Measurements from ENCODE around the gene RILPL1. TPM values are rescaled to one million over a fixed set of nuclear protein-coding genes. Genes with fewer than 3 reads are reported as not detected.
A peak's percentile ranks its signal among the peaks of the same experiment; 100 is the strongest.

Gene RILPL1
- total and polyA plus RNA-seq, 9 of the 15 experiments (the other 6 are each of a cell fraction or from before 2014, with no cell fraction given), result 0.25 to 10.6 (median 8.6) TPM

- no peaks in the 10 kb centered on the region; the same call in 1 of the 2 replicates for H4K20me1 ChIP-seq (replicated peaks; ENCODE audit: control insufficient read depth, insufficient read depth, low read length)
- H2AFZ ChIP-seq (ENCODE audit: low read depth, low read length), result no peak overlapping the region
- ChIA-PET CTCF (ENCODE audit: low intra/inter-chr PET ratio) (no interaction called here), POLR2A (interaction anchor here (0.6 kb wide), 1 partner anchor 292 kb away, joined by 3 read pairs; no protein-coding TSS in a partner anchor)
- FAIRE-seq, result no peak
- no peak for DNase-seq (ENCODE audit: extremely low read depth in 1 of 4, low spot score in 3 of 4)
- intact Hi-C loops (cut with micrococcal nuclease), result no loop called here
- H3K4me1 ChIP-seq (replicated peaks in 1 of 2; ENCODE audit: control insufficient read depth in 2 of 2, insufficient read depth in 2 of 2, low read length in 2 of 2), result no peaks in the 10 kb centered on the region
- H3K27me3 ChIP-seq (ENCODE audit: control insufficient read depth in 2 of 2, insufficient read depth in 2 of 2, low read length in 2 of 2), result no peaks in the 10 kb centered on the region; a peak in 1 of 5 replicates
- in situ Hi-C loops (cut with MboI), result no loop called here
- no peaks in the 10 kb centered on the region for H3K9me1 ChIP-seq (ENCODE audit: control insufficient read depth, insufficient read depth, low read length)
- no peak overlapping the region for H3K27ac ChIP-seq (ENCODE audit: extremely low read depth, low read depth, low read length)
- H3K79me2 ChIP-seq (ENCODE audit: control insufficient read depth, insufficient read depth, low read length), result no peaks in the 10 kb centered on the region; the same call in 2 of the 3 replicates
- WGBS (ENCODE audit: insufficient coverage, low coverage, missing lambda C conversion rate), result 97% methylated on average over 7 of the region's 7 CpGs
- no peak overlapping the region for H3K4me3 ChIP-seq
- ATAC-seq, result no peak
- peak; percentile 47 for TF ChIP-seq ZNF146 (CRISPR knock-in tag; IDR thresholded peaks at IDR 0.05; ENCODE audit: unreplicated experiment)
- TF ChIP-seq, protein P1, sequence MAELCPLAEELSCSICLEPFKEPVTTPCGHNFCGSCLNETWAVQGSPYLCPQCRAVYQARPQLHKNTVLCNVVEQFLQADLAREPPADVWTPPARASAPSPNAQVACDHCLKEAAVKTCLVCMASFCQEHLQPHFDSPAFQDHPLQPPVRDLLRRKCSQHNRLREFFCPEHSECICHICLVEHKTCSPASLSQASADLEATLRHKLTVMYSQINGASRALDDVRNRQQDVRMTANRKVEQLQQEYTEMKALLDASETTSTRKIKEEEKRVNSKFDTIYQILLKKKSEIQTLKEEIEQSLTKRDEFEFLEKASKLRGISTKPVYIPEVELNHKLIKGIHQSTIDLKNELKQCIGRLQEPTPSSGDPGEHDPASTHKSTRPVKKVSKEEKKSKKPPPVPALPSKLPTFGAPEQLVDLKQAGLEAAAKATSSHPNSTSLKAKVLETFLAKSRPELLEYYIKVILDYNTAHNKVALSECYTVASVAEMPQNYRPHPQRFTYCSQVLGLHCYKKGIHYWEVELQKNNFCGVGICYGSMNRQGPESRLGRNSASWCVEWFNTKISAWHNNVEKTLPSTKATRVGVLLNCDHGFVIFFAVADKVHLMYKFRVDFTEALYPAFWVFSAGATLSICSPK (IDR thresholded peaks at IDR 0.05; ENCODE audit: borderline replicate concordance), result no peak
- BruUV-seq (replicated peaks), result no TSS peak
- no peak overlapping the region for H3K9ac ChIP-seq (ENCODE audit: insufficient read depth in 1 of 2, low read depth in 2 of 2, low read length in 2 of 2)
- H3K36me3 ChIP-seq (ENCODE audit: control insufficient read depth, insufficient read depth, low read length), result peaks cover 51% of the 10 kb centered on the region; the same call in 2 of the 3 replicates
- H3K4me2 ChIP-seq (ENCODE audit: insufficient read depth, low read length), result no peak overlapping the region
- H3K9me3 ChIP-seq (replicated peaks; ENCODE audit: control insufficient read depth, insufficient read depth, low read depth, low read length), result no peaks in the 10 kb centered on the region
These were observed 9.1 kb downstream of the RILPL1 start for GRCh38 chr12:123524378-123524777.

DNA sequence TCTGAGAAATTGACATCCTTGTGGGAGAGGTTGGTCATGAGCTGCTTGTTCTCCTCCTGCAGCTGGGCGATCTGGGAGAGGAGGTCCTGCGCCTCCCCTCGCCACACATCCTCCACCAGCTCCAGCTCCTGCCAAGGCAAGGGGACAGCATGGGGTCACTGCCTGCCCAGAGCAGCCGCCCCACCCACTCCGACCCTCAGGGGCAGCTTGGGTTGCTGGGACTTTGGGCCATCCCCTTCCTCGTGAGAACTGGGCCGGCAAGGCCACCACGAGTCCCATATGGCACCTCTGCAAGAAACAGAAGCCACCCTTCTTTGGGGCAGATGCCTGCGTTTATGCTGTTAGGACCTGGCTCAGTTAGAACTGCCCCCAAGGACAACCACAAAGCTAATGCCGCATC lies 10.0 kb downstream of the RILPL1 start:
- WGBS (ENCODE audit: insufficient coverage, low coverage, missing lambda C conversion rate), result 66% methylated on average over 8 of the region's 10 CpGs
- no peak overlapping the region for H3K27ac ChIP-seq (ENCODE audit: extremely low read depth, low read depth, low read length)
- ChIA-PET CTCF (ENCODE audit: low intra/inter-chr PET ratio) (no interaction called here), POLR2A (no interaction called here)
- no peak overlapping the region for H3K4me3 ChIP-seq
- H3K79me2 ChIP-seq (ENCODE audit: control insufficient read depth, insufficient read depth, low read length), result no peaks in the 10 kb centered on the region; the same call in 2 of the 3 replicates
- H3K9me3 ChIP-seq (replicated peaks; ENCODE audit: control insufficient read depth, insufficient read depth, low read depth, low read length), result no peaks in the 10 kb centered on the region
- intact Hi-C loops (cut with micrococcal nuclease), result no loop called here
- H3K4me2 ChIP-seq (ENCODE audit: insufficient read depth, low read length), result no peak overlapping the region
- H3K36me3 ChIP-seq (ENCODE audit: control insufficient read depth, insufficient read depth, low read length), result peaks cover 53% of the 10 kb centered on the region; the same call in 2 of the 3 replicates
- H2AFZ ChIP-seq (ENCODE audit: low read depth, low read length), result no peak overlapping the region
- H3K4me1 ChIP-seq (replicated peaks in 1 of 2; ENCODE audit: control insufficient read depth in 2 of 2, insufficient read depth in 2 of 2, low read length in 2 of 2), result no peaks in the 10 kb centered on the region
- in situ Hi-C loops (cut with MboI), result no loop called here
- no peak overlapping the region for H3K9ac ChIP-seq (ENCODE audit: insufficient read depth in 1 of 2, low read depth in 2 of 2, low read length in 2 of 2)
- no peaks in the 10 kb centered on the region; a peak in 1 of 5 replicates for H3K27me3 ChIP-seq (ENCODE audit: control insufficient read depth in 2 of 2, insufficient read depth in 2 of 2, low read length in 2 of 2)
- FAIRE-seq (no peak), DNase-seq (ENCODE audit: extremely low read depth in 1 of 4, low spot score in 3 of 4) (peak in 1 of 4 experiments; percentile 5), ATAC-seq (no peak)
- BruUV-seq (replicated peaks), result no TSS peak
- H4K20me1 ChIP-seq (replicated peaks; ENCODE audit: control insufficient read depth, insufficient read depth, low read length), result no peaks in the 10 kb centered on the region; the same call in 1 of the 2 replicates
- H3K9me1 ChIP-seq (ENCODE audit: control insufficient read depth, insufficient read depth, low read length), result no peaks in the 10 kb centered on the region
- TF ChIP-seq FOXP1 (CRISPR knock-in tag; IDR thresholded peaks at IDR 0.05) (no peak), ZNF707 (CRISPR knock-in tag; conservative IDR thresholded peaks at IDR 0.05) (no peak), ZNF232 (CRISPR knock-in tag; IDR thresholded peaks at IDR 0.05) (no peak), TEAD2 (tag; IDR thresholded peaks at IDR 0.05) (no peak), TEAD4 (IDR thresholded peaks at IDR 0.05; ENCODE audit: low read length) (no peak), TEAD4 (CRISPR knock-in tag; IDR thresholded peaks at IDR 0.05; ENCODE audit: borderline replicate concordance) (no peak), NFRKB (IDR thresholded peaks at IDR 0.05; ENCODE audit: low read depth) (no peak), ZNF77 (CRISPR knock-in tag; IDR thresholded peaks at IDR 0.05) (no peak), POLR2A (conservative IDR thresholded peaks at IDR 0.05) (no peak), ZNF699 (CRISPR knock-in tag; IDR thresholded peaks at IDR 0.05; ENCODE audit: insufficient replicate concordance) (no peak), ZNF239 (CRISPR knock-in tag; IDR thresholded peaks at IDR 0.05) (no peak)

Measured in K562 (cell line).